Activated T-cell treated with anti-CD3 and anti-CD28 coated beads, Interleukin-2, amount 50 U/mL, for 72 hours (primary cell): ENCODE results near the gene FAM98B. TPM values are rescaled to one million over a fixed set of nuclear protein-coding genes. Genes with fewer than 3 reads are reported as not detected.
"Not testable (repeated sequence)": the region's sequence is repeated elsewhere in the genome, so short reads cannot be mapped to it uniquely, and the experiment has no call there.

Experiments used
- ATAC-seq, 2 donors: fragments of 150-1000 bp; cut with Tn5 transposase; replicated peaks in 1 of 2; 2 replicates each; pipeline ENCODE4 v1.10.0; 2021; ENCODE audit warnings: moderate library complexity in 2 of 2, mild to moderate bottlenecking in 1 of 2
- DNase-seq, 2 donors: peaks; one replicate each; pipeline ENCODE4 v3.0.0; 2021 to 2022; ENCODE audit warnings: mixed read lengths in 1 of 2
- H3K27ac Mint-ChIP-seq: one replicate; pipeline ENCODE4 v1.8.0; 2022; ENCODE audit warnings: mild to moderate bottlenecking, moderate library complexity, mixed read lengths
- H3K27me3 Mint-ChIP-seq: one replicate; pipeline ENCODE4 v1.8.0; 2022; ENCODE audit warnings: low read depth, mixed read lengths
- H3K36me3 Mint-ChIP-seq, 2 donors: one replicate each; pipeline ENCODE4 v1.8.0; 2022; ENCODE audit warnings: mixed read lengths in 2 of 2, mild to moderate bottlenecking in 1 of 2; ENCODE audit not compliant: insufficient read depth in 2 of 2
- H3K4me1 Mint-ChIP-seq: one replicate; pipeline ENCODE4 v1.8.0; 2022; ENCODE audit warnings: low read depth, mixed read lengths
- H3K4me3 Mint-ChIP-seq, 2 donors: one replicate each; pipeline ENCODE4 v1.8.0; 2022; ENCODE audit warnings: mild to moderate bottlenecking in 2 of 2, mixed read lengths in 2 of 2, moderate library complexity in 2 of 2
- H3K9me3 Mint-ChIP-seq, 2 donors: one replicate each; pipeline ENCODE4 v1.8.0; 2022; ENCODE audit warnings: mixed read lengths in 2 of 2
- total RNA-seq, 2 donors: library from RNA; stranded (reverse); gene quantifications; one replicate each; pipeline ENCODE4 v1.2.3, GENCODE V29; 2022

Gene FAM98B
- 10 to 100 TPM; 30.3 to 32.4 TPM for total RNA-seq

DNA sequence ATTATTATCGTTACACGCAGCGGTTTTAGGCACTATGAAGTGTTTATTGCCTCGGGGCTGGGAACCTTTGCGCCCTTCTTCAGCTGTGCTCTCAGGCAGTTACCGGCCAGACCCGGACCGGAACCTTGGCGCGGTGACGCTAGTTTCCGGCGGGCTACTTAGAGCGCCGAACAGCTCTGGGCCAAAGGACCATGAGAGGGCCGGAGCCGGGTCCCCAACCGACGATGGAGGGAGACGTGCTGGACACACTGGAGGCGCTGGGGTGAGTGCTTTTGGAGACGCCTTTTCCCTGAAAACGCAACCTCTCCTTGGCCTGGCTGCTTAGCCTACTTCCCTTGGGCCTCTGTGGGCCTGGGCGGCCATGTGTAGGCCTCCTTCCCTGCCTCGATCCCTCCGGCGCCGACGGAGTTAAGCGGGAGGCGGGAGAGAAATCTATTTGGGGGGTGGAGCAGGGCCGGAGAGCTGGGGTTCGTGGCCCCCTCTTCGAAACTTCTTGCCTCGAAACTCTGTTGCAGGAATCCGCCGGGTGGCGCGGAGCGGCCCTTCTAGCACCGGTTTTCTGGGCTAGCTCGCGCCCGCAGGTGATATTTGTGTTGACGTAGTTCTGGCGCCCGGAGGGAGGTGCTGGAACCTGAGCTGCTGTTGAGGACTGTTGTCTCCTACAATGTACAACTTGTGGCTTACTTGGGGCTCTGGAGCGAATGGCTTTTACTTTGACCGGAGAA lies at the start of gene FAM98B:
Gene FAM98B, plus strand, starts transcription at position 157 of the 725 bp plus-strand sequence. Its CDS starts 35 bp downstream, at position 192.
- Mint-ChIP-seq H3K9me3 (no peaks in the 10 kb centered on the region), H3K4me1 (peaks cover 30% of the 10 kb centered on the region), H3K4me3 (peak within 1 kb of the TSS; percentile 94 to 97), H3K27ac (peak within 1 kb of the TSS; percentile 98), H3K36me3 (peaks cover 2 to 3% of the 10 kb centered on the region in 2 donors), H3K27me3 (no peaks in the 10 kb centered on the region)
- ATAC-seq (peak; percentile 97 to 99), DNase-seq (peak; percentile 86 to 94)

DNA sequence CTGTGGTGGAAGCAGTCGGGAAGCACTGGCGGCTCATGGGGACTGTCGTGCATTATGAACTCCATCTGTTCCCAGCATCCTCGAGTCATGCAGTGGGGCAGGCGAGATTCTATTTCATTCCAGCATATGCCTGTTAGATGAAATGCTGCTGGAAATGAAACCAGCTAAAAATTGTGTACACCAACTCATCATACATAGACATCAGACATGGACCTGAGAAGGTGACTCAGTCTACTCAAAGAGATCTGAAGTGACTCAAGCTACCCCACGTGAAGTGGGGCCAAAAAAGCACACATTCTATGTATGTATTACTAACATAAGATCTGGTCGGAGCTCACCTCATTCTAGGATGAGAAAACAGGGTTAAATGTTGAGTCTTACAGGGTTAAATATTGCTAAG lies 47.5 kb upstream of the FAM98B start:
- Mint-ChIP-seq H3K27ac (no peak overlapping the region), H3K9me3 (no peaks in the 10 kb centered on the region), H3K4me3 (no peak overlapping the region), H3K4me1 (no peaks in the 10 kb centered on the region), H3K36me3 (no peaks in the 10 kb centered on the region), H3K27me3 (peaks cover 20% of the 10 kb centered on the region)
- peak; percentile 46 to 84 for ATAC-seq
- no peak for DNase-seq

DNA sequence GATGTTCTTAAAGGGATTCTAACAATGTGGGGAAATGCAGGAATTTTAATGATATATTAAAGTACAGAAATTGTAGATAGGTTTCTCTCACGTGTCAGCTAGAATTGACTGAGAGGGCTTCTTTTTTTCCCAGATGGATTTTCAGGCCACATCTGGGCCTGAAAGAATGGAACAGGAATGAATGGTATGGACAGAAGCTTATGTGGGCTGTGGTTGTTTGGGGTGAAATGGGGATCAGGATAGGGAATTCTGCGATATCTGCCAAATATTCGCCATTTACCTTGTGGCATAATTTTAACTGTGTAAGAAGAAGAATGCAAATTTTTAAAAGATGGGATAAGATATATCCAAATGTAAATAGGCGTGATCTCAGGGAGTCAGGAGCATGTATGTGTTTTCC lies 45.4 kb upstream of the FAM98B start:
- no peaks in the 10 kb centered on the region for H3K36me3 Mint-ChIP-seq
- no peaks in the 10 kb centered on the region for H3K4me1 Mint-ChIP-seq
- H3K27ac Mint-ChIP-seq, result no peak overlapping the region
- DNase-seq (no peak), ATAC-seq (no peak)
- H3K4me3 Mint-ChIP-seq, result no peak overlapping the region
- H3K27me3 Mint-ChIP-seq, result peaks cover 30% of the 10 kb centered on the region
- no peaks in the 10 kb centered on the region for H3K9me3 Mint-ChIP-seq

GRCh38 chr15:38411902-38412301 lies 42.0 kb upstream of the FAM98B start:
- Mint-ChIP-seq H3K4me3 (no peak overlapping the region), H3K36me3 (no peaks in the 10 kb centered on the region), H3K27ac (no peak overlapping the region), H3K27me3 (peaks cover 50% of the 10 kb centered on the region), H3K4me1 (no peaks in the 10 kb centered on the region), H3K9me3 (no peaks in the 10 kb centered on the region)
- DNase-seq (no peak), ATAC-seq (no peak)

DNA sequence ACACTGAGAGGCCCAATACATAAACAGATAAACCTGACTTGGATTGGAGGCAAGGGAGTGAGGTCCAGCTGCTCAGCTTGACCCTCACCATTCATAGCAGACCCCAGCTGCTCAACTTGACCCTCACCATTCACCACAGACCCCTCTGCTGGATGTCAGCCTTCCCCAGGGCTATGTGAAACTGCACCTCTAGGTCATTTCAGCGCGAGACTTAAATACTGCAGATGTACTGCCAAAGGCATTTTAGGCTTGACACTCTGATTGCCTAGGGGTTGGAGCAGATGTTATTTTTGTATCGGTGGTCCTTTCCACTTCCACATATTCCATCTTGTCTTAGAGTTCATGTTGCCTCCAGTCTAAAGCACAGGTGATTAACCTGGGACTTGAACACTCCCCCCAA lies 41.5 kb upstream of the FAM98B start:
- peaks cover 51% of the 10 kb centered on the region for H3K27me3 Mint-ChIP-seq
- no peak for DNase-seq
- no peaks in the 10 kb centered on the region for H3K36me3 Mint-ChIP-seq
- H3K27ac Mint-ChIP-seq, result no peak overlapping the region
- no peak for ATAC-seq
- no peaks in the 10 kb centered on the region for H3K9me3 Mint-ChIP-seq
- H3K4me3 Mint-ChIP-seq, result no peak overlapping the region
- H3K4me1 Mint-ChIP-seq, result no peaks in the 10 kb centered on the region

- no peak for DNase-seq
- ATAC-seq, result no peak
These were observed 39.6 kb upstream of the FAM98B start for GRCh38 chr15:38414357-38414756.

DNA sequence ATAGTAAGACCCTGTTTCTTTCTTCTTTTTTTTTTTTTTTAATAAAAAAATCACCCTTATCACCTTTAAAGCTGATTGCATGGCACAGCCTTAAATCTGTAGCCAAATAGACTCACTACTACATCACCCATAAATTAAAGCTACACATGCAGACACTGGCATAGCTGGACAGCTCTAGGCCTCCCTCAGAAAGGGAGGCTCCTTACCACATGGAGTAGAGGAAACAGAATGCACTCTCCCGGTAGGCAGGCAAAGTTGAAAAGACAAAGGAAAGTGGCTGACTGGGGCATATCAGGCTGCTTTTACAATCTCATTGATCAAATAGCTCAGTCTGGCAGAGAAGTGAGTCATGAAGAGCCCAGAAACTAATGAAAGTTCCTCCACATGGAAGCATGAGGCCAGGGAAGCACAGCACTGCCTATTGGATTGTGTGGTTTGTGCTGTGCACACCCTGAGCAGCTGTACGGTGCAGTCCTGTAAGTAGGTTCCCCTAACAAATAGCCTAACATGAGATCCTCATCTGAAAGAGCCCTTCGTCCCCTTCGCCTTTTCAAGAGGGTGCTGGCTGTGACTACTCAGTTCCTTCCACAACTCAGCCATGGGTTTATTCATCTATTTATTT lies 32.7 kb upstream of the FAM98B start:
- H3K9me3 Mint-ChIP-seq, result no peaks in the 10 kb centered on the region
- peaks cover 37% of the 10 kb centered on the region for H3K27me3 Mint-ChIP-seq
- H3K36me3 Mint-ChIP-seq, result no peaks in the 10 kb centered on the region
- H3K4me3 Mint-ChIP-seq, result no peak overlapping the region
- ATAC-seq (no peak), DNase-seq (no peak)
- H3K4me1 Mint-ChIP-seq, result no peaks in the 10 kb centered on the region
- H3K27ac Mint-ChIP-seq, result no peak overlapping the region

More at GRCh38 chr15:38414357-38414756, 39.6 kb upstream of the FAM98B start:
- Mint-ChIP-seq H3K27ac (no peak overlapping the region), H3K9me3 (no peaks in the 10 kb centered on the region), H3K27me3 (peaks cover 60% of the 10 kb centered on the region), H3K4me1 (no peaks in the 10 kb centered on the region), H3K4me3 (no peak overlapping the region), H3K36me3 (no peaks in the 10 kb centered on the region)

GRCh38 chr15:38424101-38424552 lies 29.8 kb upstream of the FAM98B start:
- H3K27me3 Mint-ChIP-seq, result peaks cover 20% of the 10 kb centered on the region
- no peaks in the 10 kb centered on the region for H3K9me3 Mint-ChIP-seq

GRCh38 chr15:38425269-38425668 lies 28.7 kb upstream of the FAM98B start:
- Mint-ChIP-seq H3K27me3 (peaks cover 12% of the 10 kb centered on the region), H3K9me3 (no peaks in the 10 kb centered on the region), H3K4me1 (no peaks in the 10 kb centered on the region), H3K36me3 (no peaks in the 10 kb centered on the region), H3K27ac (no peak overlapping the region), H3K4me3 (no peak overlapping the region)
- ATAC-seq (no peak), DNase-seq (no peak)

More at GRCh38 chr15:38424101-38424552, 29.8 kb upstream of the FAM98B start:
- DNase-seq (no peak), ATAC-seq (no peak)
- no peak overlapping the region for H3K4me3 Mint-ChIP-seq
- H3K36me3 Mint-ChIP-seq, result no peaks in the 10 kb centered on the region
- H3K4me1 Mint-ChIP-seq, result no peaks in the 10 kb centered on the region
- H3K27ac Mint-ChIP-seq, result no peak overlapping the region

GRCh38 chr15:38427380-38427779 lies 26.5 kb upstream of the FAM98B start:
- Mint-ChIP-seq H3K36me3 (no peaks in the 10 kb centered on the region), H3K27me3 (peaks cover 12% of the 10 kb centered on the region), H3K4me3 (no peak overlapping the region), H3K27ac (no peak overlapping the region), H3K4me1 (no peaks in the 10 kb centered on the region), H3K9me3 (no peaks in the 10 kb centered on the region)
- ATAC-seq, result no peak
- DNase-seq, result no peak

DNA sequence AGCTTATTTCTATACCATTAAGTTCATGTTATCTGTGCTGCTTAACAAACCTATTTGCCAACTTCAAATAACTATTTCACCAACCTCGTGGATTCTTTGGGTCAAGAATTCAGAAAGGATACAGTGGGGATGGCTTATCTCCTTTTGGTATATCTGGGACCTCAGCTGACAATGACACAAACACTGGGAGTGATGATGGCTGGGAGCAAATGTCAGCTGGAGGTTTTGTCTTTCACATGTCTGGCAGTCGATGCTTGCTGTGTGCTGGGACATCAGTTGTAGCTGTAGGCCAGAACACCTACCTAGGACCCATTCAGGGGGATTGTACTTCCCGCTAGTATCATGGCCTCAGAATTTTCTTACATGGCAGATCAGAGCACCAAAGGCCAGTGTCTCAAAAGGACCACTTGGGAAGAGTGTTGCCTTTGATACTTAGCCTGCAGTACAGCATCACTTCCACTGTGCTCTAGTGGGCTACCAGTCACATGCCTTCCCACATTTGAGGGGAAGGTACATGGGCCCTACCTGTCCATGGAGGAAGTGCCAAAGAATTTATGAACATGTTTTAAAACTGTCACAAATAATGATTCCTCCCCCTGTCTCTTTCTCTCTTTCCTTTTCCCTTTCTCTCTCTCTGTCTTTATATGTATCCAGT lies 23.7 kb upstream of the FAM98B start:
- peaks cover 22% of the 10 kb centered on the region for H3K27me3 Mint-ChIP-seq
- no peaks in the 10 kb centered on the region for H3K36me3 Mint-ChIP-seq
- ATAC-seq (no peak), DNase-seq (no peak)
- H3K9me3 Mint-ChIP-seq, result no peaks in the 10 kb centered on the region
- H3K4me1 Mint-ChIP-seq, result no peaks in the 10 kb centered on the region
- no peak overlapping the region for H3K4me3 Mint-ChIP-seq
- H3K27ac Mint-ChIP-seq, result no peak overlapping the region

DNA sequence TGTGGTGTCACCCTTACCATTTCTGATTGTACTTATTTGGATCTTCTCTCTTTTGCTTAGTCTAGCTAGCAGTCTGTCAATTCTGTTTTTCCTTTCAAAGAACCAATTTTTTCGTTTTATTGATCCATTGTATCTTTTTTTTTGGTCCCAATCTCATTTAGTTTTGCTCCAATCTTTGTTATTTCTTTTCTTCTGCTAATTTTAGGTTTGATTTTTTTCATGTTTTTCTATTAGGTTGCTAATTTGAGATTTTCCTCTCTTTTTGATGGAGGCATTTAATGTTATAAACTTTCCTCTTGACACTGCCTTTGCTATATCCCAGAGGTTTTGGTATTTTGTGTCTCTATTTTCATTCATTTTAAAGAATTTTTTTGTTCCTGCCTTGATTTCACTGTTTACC lies 16.9 kb upstream of the FAM98B start:
- Mint-ChIP-seq H3K27me3 (peaks cover 46% of the 10 kb centered on the region), H3K4me1 (peaks cover 4% of the 10 kb centered on the region), H3K9me3 (no peaks in the 10 kb centered on the region), H3K36me3 (no peaks in the 10 kb centered on the region), H3K27ac (no peak overlapping the region), H3K4me3 (no peak overlapping the region)
- ATAC-seq (no peak), DNase-seq (no peak)

- H3K4me1 Mint-ChIP-seq, result not testable (repeated sequence)
These were observed 16.3 kb upstream of the FAM98B start for GRCh38 chr15:38437603-38438002.

More at GRCh38 chr15:38437603-38438002, 16.3 kb upstream of the FAM98B start:
- not testable (repeated sequence) for H3K4me3 Mint-ChIP-seq, ATAC-seq, H3K36me3 Mint-ChIP-seq, H3K9me3 Mint-ChIP-seq, DNase-seq, H3K27ac Mint-ChIP-seq
- H3K27me3 Mint-ChIP-seq, result peaks cover 46% of the 10 kb centered on the region
